GM08714 (cell line): Measurements from ENCODE around the gene JPH4.
"Not testable (repeated sequence)": the region's sequence is repeated elsewhere in the genome, so short reads cannot be mapped to it uniquely, and the experiment has no call there.

Source experiments
- H3K4me3 ChIP-seq: fragments of 200-500 bp; sonication (Bioruptor generic); 2 replicates; pipeline ENCODE4 v1.5.1; 2014; ENCODE audit warnings: mild to moderate bottlenecking, low read length, inconsistent platforms
- ZNF274 ChIP-seq: IDR thresholded peaks from 2 replicates; pipeline ENCODE4 v1.6.1; 2012; ENCODE audit warnings: mild to moderate bottlenecking, low read depth, low read length

The JPH4 gene

GRCh38 chr14:23545740-23546365 lies 32.7 kb downstream of the JPH4 start:
- TF ChIP-seq ZNF274, result no peak
- H3K4me3 ChIP-seq, result no peak overlapping the region

GRCh38 chr14:23544511-23545447 lies 33.8 kb downstream of the JPH4 start:
- no peak overlapping the region for H3K4me3 ChIP-seq
- TF ChIP-seq ZNF274, result no peak

- H3K4me3 ChIP-seq, result no peak overlapping the region
- no peak for TF ChIP-seq ZNF274
These were observed 35.2 kb downstream of the JPH4 start for GRCh38 chr14:23543403-23543802.

GRCh38 chr14:23542261-23542660 lies 36.3 kb downstream of the JPH4 start:
- TF ChIP-seq ZNF274, result no peak
- no peak overlapping the region for H3K4me3 ChIP-seq

- H3K4me3 ChIP-seq, result no peak overlapping the region
- no peak for TF ChIP-seq ZNF274
These were observed 38.5 kb downstream of the JPH4 start for GRCh38 chr14:23540141-23540469.

GRCh38 chr14:23539248-23540140 lies 39.1 kb downstream of the JPH4 start:
- no peak overlapping the region for H3K4me3 ChIP-seq
- TF ChIP-seq ZNF274, result no peak

- no peak for TF ChIP-seq ZNF274
- no peak overlapping the region for H3K4me3 ChIP-seq
These were observed 39.8 kb downstream of the JPH4 start for GRCh38 chr14:23538785-23539184.

GRCh38 chr14:23538050-23538718 lies 40.4 kb downstream of the JPH4 start:
- H3K4me3 ChIP-seq, result no peak overlapping the region

GRCh38 chr14:23537351-23538049 lies 41.1 kb downstream of the JPH4 start:
- H3K4me3 ChIP-seq, result no peak overlapping the region
- TF ChIP-seq ZNF274, result no peak

More at GRCh38 chr14:23538050-23538718, 40.4 kb downstream of the JPH4 start:
- TF ChIP-seq ZNF274, result no peak

GRCh38 chr14:23536906-23537305 lies 41.7 kb downstream of the JPH4 start:
- H3K4me3 ChIP-seq, result not testable (repeated sequence)

GRCh38 chr14:23536494-23536893 lies 42.1 kb downstream of the JPH4 start:
- no peak overlapping the region for H3K4me3 ChIP-seq
- TF ChIP-seq ZNF274, result no peak

GRCh38 chr14:23535943-23536342 lies 42.6 kb downstream of the JPH4 start:
- no peak overlapping the region for H3K4me3 ChIP-seq

GRCh38 chr14:23533652-23534435 lies 44.7 kb downstream of the JPH4 start:
- H3K4me3 ChIP-seq, result no peak overlapping the region
- TF ChIP-seq ZNF274, result no peak

More at GRCh38 chr14:23535943-23536342, 42.6 kb downstream of the JPH4 start:
- TF ChIP-seq ZNF274, result no peak
